Cardiac septum (tissue), 1 donor: ENCODE data around the gene KIAA0319L. TPM values are rescaled to one million over a fixed set of nuclear protein-coding genes. Genes with fewer than 3 reads are reported as not detected.
A peak's percentile ranks its signal among the peaks of the same experiment; 100 is the strongest.

Source experiments
- DNase-seq: peaks from one replicate; pipeline ENCODE4 v3.0.0-alpha.2; 2020; ENCODE audit warnings: low spot score
- intact Hi-C: fragments of 100-400 bp; cut with DNase I; formaldehyde crosslinking; loops from one replicate; pipeline ENCODE4 v1.14.0; 2022
- long read RNA-seq: library from polyadenylated mRNA; unstranded; transcript quantifications from one replicate; pipeline ENCODE4 v2.0.0, GENCODE V29; 2021
- total RNA-seq: library from RNA; stranded (reverse); fragmentation: NEBNext Ultra II Directional; extraction: Animal tissue kit (Norgen Biotek cat#: 25700); gene quantifications from one replicate; pipeline ENCODE4 v1.2.1, GENCODE V29; 2021
- donor health status: DM: no; HTN: no; CAD: no.

The KIAA0319L gene
- 84.0 TPM for total RNA-seq
- long read RNA-seq, full-length matches to known transcripts, result 18 of 88 reads
- long read RNA-seq, partial matches to known transcripts, result 31 of 88 reads
- long read RNA-seq, other reads (novel, unspliced or antisense), result 39 of 88 reads

DNA sequence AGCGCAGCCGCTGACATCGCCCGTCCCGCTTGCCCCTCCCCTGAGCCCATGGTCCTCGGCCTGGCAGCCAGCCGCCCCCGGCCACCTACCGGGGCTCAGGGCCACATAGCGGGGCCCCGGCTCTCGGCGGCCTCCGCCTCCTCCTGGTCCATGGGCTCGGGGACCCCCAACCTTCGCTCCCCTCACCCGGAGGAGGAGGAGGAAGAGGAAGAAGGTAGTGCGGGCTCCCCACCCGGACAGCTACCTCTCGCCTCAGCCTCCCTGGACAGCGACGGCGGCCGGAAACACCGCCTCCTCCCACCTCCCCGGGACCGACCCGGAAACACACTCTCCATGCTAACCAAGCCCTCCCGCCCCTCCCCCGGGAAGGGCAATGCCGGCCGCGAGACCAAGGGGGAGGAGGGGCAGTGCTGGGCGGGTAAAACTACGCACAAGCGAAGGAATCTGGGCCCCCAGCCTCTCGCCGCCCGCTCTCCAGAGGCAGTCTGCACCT, at the start of gene KIAA0319L:
TSS of gene KIAA0319L (minus strand) at position 286 of the 493 bp plus-strand sequence. CDS start 2,912 bp downstream, outside the sequence.
- peak; percentile 96 for DNase-seq
- intact Hi-C loops, result loop anchor here (5.0 kb wide), 1 partner anchor 365 kb away; the partner anchor contains the start of gene SFPQ

DNA sequence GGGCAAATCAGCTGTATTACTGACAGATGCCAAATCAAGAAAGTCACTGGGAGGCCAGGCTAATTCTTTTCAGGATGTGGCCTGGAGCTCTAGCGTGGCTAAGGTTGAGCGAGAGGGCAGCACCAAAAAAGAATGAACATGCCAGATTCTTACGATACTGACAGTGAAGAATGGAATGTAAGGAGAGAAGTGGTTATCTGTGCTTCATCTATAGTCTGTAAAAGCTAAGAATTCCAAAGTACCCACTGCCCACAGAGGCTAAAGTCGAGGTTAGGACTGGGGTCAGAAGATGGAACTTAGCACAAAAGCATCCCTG, 48.6 kb upstream of the KIAA0319L start:
- intact Hi-C loops, result no loop called here
- DNase-seq, result no peak

DNA sequence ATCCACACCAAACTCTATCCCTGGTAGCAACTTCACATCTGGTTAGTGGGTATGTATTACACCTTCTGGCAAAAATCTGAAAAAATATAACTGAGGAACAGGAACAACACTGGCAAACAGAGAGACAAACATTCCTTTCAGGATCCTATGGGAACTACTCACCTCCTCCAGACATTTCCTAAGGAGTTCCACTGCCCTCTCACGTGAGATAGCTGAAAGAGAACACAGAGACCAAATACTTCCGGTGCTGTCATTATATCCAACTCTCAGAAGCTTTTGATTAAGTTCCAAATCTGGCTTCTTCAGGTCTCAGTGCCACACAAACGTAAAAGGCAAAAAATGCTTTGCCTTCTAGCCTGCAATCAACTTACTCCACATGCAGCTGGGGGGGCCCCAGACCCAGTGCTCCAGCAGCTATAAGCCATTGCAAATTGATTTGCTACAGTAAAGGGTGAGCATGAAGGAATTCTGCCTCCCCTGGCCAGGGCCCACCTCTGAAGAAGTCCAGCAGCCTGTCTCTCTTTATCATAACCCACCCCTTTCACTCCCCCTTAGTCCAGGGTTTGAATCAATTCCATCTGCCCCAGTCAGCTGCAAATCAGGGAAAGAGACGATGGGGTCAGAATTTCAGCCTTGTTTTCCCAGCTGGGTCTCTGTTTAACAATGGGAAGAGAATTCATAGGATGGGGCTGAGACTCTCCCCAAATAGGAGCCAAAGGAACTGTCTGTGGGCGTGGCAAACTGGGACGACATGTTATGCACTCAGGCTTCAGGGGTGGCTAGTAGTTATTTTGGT, 48.1 kb upstream of the KIAA0319L start:
- DNase-seq, result no peak
- intact Hi-C loops, result no loop called here

DNA sequence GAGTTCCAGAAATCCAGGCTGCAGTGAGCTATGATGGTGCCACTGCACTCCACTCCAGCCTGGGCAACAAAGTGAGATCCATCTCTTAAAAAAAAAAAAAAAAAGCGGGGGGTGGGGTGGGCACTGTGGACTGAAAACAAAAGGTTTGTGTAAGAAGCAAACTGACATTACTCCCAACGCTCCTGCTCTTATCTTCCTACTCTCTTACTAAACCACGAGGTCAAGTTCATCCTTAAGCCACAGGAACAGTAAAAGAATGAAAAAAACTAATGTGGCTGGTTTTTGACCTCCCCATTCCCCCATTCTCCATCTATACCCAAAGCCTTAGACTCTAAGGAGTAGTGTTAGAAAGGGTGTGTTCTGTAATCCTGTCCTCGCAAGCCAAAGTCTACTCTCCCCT, 46.7 kb upstream of the KIAA0319L start:
- no peak for DNase-seq
- intact Hi-C loops, result no loop called here

DNA sequence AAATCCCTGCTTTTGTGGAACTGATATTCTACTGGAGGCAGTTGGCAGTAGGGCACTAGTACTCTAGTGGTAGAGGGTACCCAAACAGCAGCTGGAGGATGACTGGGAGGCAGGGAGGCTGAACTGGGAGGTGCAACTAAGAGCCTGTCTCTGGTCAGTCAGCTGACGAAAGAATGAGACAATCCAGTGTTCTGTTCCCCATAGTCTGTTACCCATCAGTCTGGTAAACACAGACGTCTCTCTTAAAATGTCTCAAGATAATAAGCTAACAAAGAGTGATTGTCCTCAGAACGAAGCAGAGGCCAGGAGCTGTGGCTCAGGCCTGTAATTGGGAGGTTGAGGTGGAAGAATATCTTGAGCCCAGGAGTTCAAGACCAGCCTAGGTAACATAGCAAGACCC, 46.3 kb upstream of the KIAA0319L start:
- DNase-seq, result no peak
- intact Hi-C loops, result no loop called here

DNA sequence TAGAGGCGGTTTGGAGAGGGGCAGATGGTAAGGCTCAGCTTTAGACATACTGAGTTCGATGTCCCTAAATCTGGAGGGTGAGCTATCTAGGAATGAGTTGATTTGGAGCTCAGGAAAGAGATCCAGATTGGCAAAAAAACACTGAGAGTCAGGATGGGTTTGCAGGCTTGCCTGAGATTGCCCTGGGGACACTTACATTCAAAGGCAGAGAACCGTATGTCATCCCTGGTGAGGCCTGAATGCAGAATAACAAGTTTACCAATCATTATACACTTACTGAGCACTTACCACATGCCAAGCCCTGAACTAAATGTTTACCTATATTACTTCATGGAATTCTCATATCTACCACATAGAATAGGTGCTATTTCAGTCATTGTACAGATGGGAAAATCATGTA, 43.4 kb upstream of the KIAA0319L start:
- no peak for DNase-seq
- intact Hi-C loops, result no loop called here

DNA sequence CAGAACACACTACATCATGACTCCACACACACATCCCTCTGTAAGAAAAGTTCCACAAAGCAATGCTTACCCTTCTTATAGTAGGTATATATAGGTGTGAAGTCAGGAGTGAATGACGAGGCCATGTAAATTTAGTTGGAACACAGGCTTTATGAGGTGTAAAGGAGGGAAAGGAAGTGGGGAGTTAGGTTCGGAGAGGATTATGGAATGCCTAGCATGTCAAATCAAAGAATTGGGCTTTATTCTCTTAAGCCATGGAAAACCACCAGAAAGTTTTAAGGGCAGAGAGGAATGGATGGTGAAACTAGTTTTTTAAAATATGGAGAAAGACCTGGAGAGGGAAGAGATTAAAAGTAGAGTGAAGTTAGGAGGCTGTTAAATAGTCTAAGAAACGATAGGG, 42.2 kb upstream of the KIAA0319L start:
- intact Hi-C loops, result no loop called here
- DNase-seq, result no peak

DNA sequence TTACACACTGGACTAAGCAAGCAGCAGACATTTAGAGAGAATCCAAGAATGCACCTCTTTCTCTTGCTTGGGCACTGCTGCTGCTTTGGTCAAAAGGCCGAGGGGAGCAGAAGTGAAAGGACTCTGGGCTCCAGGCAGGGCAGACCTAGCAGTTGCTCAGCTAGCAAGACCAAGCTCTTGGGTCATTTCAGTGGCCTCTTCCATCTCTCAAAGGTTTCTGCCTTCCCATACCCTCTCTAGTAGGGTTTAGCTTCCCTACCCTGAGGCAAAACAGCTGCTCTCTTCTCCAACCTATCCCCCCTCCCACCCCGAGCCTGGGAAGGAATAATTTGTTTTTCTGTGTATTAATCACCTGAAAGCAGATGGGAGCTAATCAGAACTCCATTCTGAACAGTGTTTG, 41.7 kb upstream of the KIAA0319L start:
- intact Hi-C loops, result no loop called here
- DNase-seq, result no peak

DNA sequence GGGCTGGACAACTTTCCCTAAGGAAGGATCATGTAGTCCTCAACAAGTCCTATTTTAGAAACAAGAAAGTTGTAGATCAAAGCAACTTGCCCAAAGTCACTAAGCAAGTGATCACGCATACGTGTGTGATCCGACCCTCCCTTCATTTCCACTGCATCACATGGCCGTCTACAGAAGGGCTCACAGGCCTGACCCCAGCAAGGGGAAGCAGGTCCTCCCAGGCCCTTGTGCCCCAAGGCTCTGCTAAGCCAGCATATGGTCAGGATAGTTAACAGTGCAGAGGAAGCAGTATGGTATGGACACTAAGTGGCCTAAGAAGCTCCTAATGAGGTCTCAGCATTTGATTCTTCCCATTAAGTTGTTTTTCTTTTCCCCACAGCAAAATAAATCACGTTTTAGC, 40.7 kb upstream of the KIAA0319L start:
- intact Hi-C loops, result no loop called here
- DNase-seq, result no peak

DNA sequence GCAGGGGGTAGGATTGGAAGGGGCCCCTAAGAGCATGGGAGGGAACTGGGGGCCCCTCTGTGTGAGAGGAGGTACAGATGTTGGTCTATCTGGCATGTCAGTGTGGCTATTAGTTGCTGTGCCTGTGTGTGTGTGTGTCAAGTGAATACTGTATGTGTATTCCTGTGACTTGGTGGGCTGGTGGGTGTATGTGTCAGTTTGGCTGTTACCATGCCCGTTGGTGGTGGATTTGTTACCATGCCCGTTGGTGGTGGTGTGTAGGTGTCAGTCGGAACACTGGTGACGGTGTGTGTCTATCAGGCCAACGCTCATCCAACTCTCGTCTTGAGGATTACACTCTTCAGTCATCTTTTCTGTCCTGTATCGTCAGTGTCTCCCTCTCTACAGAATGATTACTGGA, 38.5 kb upstream of the KIAA0319L start:
- intact Hi-C loops, result no loop called here
- peak; percentile 14 for DNase-seq

DNA sequence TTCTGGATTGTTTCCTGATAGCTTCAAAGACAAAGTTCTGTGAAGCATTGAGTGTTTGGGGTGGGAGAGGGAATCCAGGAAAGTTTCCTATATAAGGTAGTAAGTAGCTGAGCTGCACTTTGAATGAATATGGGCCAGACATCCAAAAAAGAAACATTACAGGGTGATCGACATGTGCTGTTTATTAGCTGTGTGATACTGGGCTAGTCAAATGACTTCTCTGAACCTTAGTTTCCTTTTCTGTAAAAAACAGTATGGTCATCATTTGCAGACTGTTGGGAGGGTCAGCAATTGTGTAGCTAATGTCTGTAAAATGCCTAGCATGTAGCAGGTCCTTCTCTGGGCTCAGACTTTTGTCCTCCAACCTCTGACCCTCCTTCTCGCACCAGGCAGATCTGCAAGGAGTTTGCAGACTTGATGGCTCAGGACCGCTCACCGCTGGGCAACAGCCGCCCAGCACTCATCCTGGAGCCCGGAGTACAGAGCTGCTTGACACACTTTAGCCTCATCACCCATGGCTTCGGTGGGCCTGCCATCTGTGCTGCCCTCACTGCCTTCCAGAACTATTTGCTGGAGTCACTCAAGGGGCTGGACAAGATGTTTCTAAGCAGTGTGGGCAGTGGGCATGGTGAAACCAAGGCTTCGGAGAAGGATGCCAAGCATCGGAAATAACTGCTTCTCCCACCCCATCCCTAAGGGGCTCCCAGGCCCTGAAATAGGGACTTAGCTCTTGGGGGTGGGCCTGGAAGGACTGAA, 37.0 kb upstream of the KIAA0319L start:
- DNase-seq, result peak; percentile 39
- intact Hi-C loops, result no loop called here

DNA sequence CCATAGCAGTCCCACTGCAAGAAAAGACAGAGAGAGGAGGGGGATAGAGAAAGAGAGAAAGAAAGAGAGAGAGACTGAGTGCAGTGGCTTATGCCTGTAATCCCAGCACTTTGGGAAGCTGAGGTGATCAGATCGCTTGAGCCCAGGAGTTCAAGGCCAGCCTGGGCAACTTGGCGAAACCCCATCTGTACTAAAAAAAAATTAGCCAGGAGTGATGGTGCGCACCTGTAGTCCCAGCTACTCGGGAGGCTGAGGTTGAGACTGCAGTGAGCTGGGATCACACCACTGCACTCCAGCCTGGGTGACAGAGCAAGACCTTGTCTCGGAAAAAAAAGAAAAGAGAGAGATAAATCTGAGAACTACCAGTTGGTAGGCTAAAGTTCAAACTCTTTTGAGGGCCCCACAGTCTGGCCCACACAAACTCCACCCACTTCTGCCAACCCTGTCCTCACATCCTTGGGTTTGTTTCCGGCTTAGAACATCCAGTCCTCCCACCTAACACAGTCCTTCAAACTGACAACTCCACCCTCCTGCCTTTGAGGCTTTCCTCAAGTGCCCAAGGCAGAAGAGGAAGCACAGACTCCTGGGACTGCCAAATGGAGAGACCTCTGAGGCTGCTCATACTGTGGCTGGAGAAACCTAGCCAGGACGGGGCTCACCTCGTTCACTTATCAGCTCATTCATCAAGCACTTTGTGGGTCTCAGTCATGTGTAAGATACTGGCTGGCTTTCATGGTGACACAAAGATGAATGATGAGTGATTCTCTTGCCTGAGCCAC, 36.0 kb upstream of the KIAA0319L start:
- peak; percentile 51 for DNase-seq
- intact Hi-C loops, result no loop called here

DNA sequence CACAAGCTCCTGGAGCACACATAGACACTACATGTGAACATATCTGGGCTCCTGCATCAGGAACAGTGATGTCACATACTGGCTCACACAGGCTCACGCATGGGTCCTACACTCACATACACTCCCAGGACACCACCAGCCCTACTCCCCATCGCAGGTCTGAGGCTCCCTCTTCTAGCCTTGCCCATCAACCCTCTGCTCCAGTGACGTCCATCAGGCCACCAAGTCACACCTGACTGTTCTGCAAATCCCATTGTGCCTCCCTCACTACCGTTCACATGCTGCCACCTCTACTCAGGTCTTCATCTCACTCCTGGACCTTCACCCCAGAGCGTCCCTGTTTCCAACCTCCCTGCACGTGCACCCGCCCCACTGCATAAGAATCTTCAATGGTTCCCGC, 34.0 kb upstream of the KIAA0319L start:
- intact Hi-C loops, result no loop called here

DNA sequence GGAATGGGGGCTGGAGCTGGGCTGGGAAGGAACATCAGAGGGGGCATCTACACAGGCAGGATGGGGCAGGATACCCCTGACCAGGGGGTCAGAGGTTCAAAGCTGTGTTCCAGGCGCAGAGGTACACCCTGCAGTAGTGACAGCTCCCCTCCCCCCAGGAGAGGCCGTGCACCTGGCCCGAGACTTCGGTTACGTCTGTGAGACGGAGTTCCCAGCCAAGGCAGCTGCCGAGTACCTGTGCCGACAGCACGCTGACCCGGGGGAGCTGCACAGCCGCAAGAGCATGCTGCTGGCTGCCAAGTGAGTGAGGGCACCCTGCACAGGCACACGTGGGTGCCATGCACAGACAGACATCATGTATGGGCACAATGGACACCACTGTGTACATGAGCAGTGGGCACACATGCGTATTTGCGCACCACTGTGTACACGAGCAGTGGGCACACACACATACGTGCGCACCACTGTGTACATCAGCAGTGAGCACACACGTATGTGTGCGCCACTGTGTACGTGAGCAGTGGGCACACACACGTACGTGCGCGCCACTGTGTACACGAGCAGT, 33.4 kb upstream of the KIAA0319L start:
- intact Hi-C loops, result no loop called here
- DNase-seq, result peak; percentile 55

More for the DNA sequence above, 34.0 kb upstream of the KIAA0319L start:
- peak; percentile 58 for DNase-seq

DNA sequence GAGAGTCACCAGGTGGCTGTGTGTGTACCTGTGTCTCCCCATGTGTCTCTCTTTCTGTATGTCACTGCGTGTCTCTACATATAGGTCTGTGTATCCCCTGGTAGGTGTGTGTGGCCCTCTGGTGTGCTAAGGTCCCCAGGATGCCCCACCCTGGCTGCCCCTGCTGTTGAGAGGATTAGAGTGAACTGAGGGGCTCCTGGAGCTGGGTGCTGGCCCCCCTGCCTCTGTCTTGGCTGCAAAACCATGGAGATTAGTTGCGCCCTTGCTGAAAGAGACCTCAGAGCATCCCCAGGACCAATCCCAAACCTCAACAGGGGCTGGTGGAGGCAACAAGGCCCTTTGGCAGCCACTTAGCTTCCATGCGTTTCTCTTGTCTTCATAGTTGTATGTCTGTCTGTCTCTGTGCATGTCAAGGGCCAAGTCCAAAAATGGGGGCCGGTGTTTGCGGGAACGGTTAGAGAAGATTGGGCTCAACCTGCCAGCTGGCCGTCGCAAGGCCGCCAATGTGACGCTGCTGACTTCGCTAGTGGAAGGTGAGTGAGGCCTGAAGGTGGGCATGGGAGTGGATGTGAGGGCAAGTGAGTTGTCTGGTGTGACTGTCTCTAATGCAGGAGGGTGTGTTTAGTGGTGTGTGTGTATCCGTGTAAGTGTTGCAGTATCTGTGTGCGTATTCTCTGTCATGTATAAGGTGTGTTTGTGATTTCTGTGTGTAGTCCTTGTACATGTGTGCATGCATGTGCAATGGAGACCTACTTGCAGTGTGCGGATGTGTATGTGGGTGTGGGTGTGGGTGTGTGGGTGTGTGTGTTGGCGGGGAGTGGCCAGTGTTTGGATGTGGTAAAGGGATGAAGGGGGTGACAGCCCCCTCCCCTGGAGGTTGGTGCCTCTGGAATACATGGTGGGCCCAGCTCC, 32.6 kb upstream of the KIAA0319L start:
- intact Hi-C loops, result no loop called here
- DNase-seq, result peak; percentile 69

DNA sequence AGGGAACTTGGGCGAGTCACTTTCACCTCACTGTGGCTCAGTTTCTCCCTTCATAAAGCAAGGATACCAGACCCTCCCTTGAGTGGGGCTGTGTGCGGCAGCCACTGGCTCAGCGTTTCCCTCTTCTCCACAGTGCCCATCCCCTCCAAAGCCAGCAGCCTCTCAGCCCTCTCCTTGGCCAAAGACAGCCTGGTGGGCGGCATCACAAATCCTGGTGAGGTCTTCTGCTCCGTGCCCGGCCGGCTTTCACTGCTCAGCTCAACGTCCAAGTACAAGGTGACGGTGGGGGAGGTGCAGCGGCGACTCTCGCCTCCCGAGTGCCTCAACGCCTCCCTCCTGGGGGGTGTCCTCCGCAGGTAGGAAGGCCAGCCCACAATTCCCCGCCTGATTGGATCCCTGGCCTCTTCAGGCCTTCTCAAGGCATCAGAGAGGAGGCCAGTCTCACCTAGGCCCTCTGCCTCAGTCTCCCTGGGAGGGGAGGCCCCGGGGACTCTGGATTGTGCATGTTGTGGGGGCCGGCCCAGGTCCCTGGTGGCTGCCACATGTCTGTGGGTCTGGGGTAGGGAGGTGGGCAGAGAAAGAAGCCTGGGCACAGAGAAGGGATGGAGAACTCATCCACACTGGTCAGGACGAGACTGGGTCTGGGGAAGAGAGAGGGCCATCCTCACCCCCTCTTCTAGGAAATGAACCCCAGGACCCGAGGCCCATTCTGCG, 31.2 kb upstream of the KIAA0319L start:
- DNase-seq, result peak; percentile 74
- intact Hi-C loops, result no loop called here

DNA sequence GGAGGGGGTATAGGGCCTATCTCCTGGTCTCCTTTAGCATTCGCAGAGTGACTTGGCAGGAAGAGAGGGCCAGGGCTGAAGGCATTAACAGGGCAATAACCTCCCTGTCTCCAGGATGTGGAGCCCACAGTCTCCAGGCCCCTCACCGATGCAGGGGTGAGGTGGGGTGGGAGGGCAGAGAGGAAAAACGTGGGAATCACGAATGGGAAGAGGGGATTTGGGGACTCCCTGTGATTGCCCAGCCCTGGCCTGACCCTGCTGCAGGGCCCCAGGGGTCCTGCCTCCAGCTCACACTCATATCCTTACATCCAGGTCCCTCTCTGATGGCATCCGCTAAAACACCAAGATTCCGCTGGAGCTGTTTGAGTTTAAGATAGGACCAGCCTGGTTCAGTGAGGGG, 30.5 kb upstream of the KIAA0319L start:
- intact Hi-C loops, result no loop called here
- peak; percentile 26 for DNase-seq

DNA sequence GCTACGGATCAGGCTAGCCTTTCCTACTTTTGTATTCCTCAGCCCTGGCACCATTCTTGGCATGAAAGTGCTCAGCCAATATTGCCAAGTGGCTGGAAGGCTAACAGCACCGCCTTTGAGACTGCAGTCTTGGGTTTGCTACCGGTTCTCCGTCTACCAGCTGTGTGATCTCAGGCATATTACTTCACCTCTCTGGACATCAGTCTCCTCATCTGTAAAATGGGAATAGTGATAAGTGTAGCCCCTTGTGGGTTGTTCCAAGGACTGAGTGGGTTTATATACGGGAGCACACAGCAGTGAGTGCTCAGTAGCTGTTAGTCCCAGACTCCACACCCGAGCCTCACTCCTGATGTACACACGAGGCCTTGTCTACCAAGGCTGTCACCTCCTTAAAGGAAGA, 29.6 kb upstream of the KIAA0319L start:
- intact Hi-C loops, result no loop called here
- peak; percentile 62 for DNase-seq
